Lung (tissue), 12 donors: ENCODE results near the gene REEP1. TPM values are rescaled to one million over a fixed set of nuclear protein-coding genes. Genes with fewer than 3 reads are reported as not detected.

Source experiments
- ATAC-seq: fragments of 200-7000 bp; cut with Tn5 transposase; one replicate; pipeline ENCODE4 v1.9.1; 2020; ENCODE audit warnings: moderate number of reproducible peaks; ENCODE audit not compliant: insufficient read depth, low FRiP score
- DNase-seq, 3 donors: peaks; one replicate each; pipeline ENCODE4 v3.0.0-alpha.2; 2013 to 2017
- H3K27ac ChIP-seq, 2 donors: one replicate each; pipeline ENCODE4 v1.5.1; 2013; ENCODE audit warnings: mild to moderate bottlenecking in 2 of 2, moderate library complexity in 2 of 2, control low read depth in 1 of 2, inconsistent platforms in 1 of 2, low read depth in 1 of 2, low read length in 1 of 2
- H3K27me3 ChIP-seq, 3 donors: one replicate each; pipeline ENCODE4 v1.5.1; 2013; ENCODE audit warnings: low read length in 2 of 3; ENCODE audit not compliant: control insufficient read depth in 3 of 3, insufficient read depth in 3 of 3
- H3K36me3 ChIP-seq, 4 donors: one replicate each; pipeline ENCODE4 v1.5.1; 2013; ENCODE audit warnings: low read length in 4 of 4, mild to moderate bottlenecking in 1 of 4, moderate library complexity in 1 of 4; ENCODE audit not compliant: control insufficient read depth in 4 of 4, insufficient read depth in 4 of 4
- H3K4me1 ChIP-seq, 5 donors: one replicate each; pipeline ENCODE4 v1.5.1; 2013; ENCODE audit warnings: low read length in 5 of 5, mild to moderate bottlenecking in 2 of 5, moderate library complexity in 1 of 5; ENCODE audit not compliant: control insufficient read depth in 5 of 5, insufficient read depth in 5 of 5
- H3K4me3 ChIP-seq: one replicate; pipeline ENCODE4 v1.5.1; 2013; ENCODE audit warnings: mild to moderate bottlenecking, control low read depth, moderate library complexity
- H3K9ac ChIP-seq, 2 donors: one replicate each; pipeline ENCODE4 v1.5.1; 2013; ENCODE audit warnings: low read length in 2 of 2, control low read depth in 1 of 2; ENCODE audit not compliant: insufficient read depth in 1 of 2
- H3K9me3 ChIP-seq, 4 donors: one replicate each; pipeline ENCODE4 v1.5.1; 2013; ENCODE audit warnings: low read length in 3 of 4, mild to moderate bottlenecking in 1 of 4, moderate library complexity in 1 of 4; ENCODE audit not compliant: control insufficient read depth in 4 of 4, insufficient read depth in 3 of 4
- CTCF ChIP-seq: IDR thresholded peaks from 2 replicates; pipeline ENCODE4 v1.5.1; 2012; ENCODE audit warnings: mild to moderate bottlenecking; ENCODE audit errors: control extremely low read depth, extremely low read depth
- WGBS, 2 donors: extraction: QIAGEN DNeasy Blood & Tissue Kit; methylation state at CpG; one replicate each; pipeline ENCODE4 v1.1.7; 2013; 5-methylcytosine and 5-hydroxymethylcytosine counted together
- polyA plus RNA-seq, 2 donors: library from polyadenylated mRNA; stranded (reverse); fragments of 200-250 nt; gene quantifications; one replicate each; pipeline ENCODE4 v1.2.1, GENCODE V29; 2013
- total RNA-seq, 2 donors: library from RNA; depleted of rRNA in 1 of 2; stranded (reverse); fragments of >200 nt in 1 of 2; gene quantifications; one replicate each; pipeline ENCODE4 v1.2.1, GENCODE V29; 2014 to 2021
- donor health status: control.
- donor health status: control.
- donor health status: Bipolar disorder and iron deficiency.
- donor health status: healthy.
- donor health status: DM: yes; HTN: yes; CAD: no.

REEP1 gene
- total and polyA plus RNA-seq, 4 donors, result 2.4 to 19.7 (median 5.4) TPM

GRCh38 chr2:86291328-86291662 is 46.1 kb downstream of the REEP1 start:
- H3K4me1 ChIP-seq, result peaks cover 0 to 8% (median 3%) of the 10 kb centered on the region in 5 donors
- WGBS, 2 donors, result 83 to 88% methylated on average over 4 of the region's 4 CpGs
- no peak for ATAC-seq
- H3K9me3 ChIP-seq, result no peaks in the 10 kb centered on the region
- peak overlapping the region in 1 of 2 donors; percentile 10 for H3K27ac ChIP-seq
- no peaks in the 10 kb centered on the region for H3K36me3 ChIP-seq
- no peak overlapping the region for H3K9ac ChIP-seq
- H3K4me3 ChIP-seq, result no peak overlapping the region
- H3K27me3 ChIP-seq, result no peaks in the 10 kb centered on the region
- no peak for TF ChIP-seq CTCF
- no peak for DNase-seq

GRCh38 chr2:86290596-86291327 is 46.7 kb downstream of the REEP1 start:
- Histone ChIP-seq H3K27me3 (no peaks in the 10 kb centered on the region), H3K27ac (peak overlapping the region in 1 of 2 donors; percentile 10), H3K4me3 (no peak overlapping the region), H3K4me1 (peaks cover 0 to 13% (median 8%) of the 10 kb centered on the region in 5 donors), H3K9ac (no peak overlapping the region), H3K9me3 (no peaks in the 10 kb centered on the region), H3K36me3 (no peaks in the 10 kb centered on the region)
- no peak for TF ChIP-seq CTCF
- DNase-seq, result no peak
- ATAC-seq, result no peak
- 82 to 95% methylated on average over 5 of the region's 5 CpGs for WGBS, 2 donors

GRCh38 chr2:86286516-86286915 is 50.9 kb downstream of the REEP1 start:
- Histone ChIP-seq H3K36me3 (no peaks in the 10 kb centered on the region), H3K4me3 (no peak overlapping the region), H3K4me1 (peaks cover 0 to 36% (median 17%) of the 10 kb centered on the region in 5 donors), H3K27ac (no peak overlapping the region), H3K27me3 (no peaks in the 10 kb centered on the region), H3K9ac (no peak overlapping the region), H3K9me3 (no peaks in the 10 kb centered on the region)
- no peak for TF ChIP-seq CTCF
- WGBS, 2 donors, result 65 to 72% methylated on average over 3 of the region's 3 CpGs
- ATAC-seq (no peak), DNase-seq (peak in 2 of 3 donors; percentile 64 to 65)

- no peaks in the 10 kb centered on the region for H3K9me3 ChIP-seq
- ATAC-seq (no peak), DNase-seq (no peak)
- H3K27ac ChIP-seq, result no peak overlapping the region
- no peaks in the 10 kb centered on the region for H3K36me3 ChIP-seq
- H3K9ac ChIP-seq, result no peak overlapping the region
- TF ChIP-seq CTCF, result no peak
- no peak overlapping the region for H3K4me3 ChIP-seq
- peaks cover 0 to 38% (median 17%) of the 10 kb centered on the region in 5 donors for H3K4me1 ChIP-seq
- H3K27me3 ChIP-seq, result no peaks in the 10 kb centered on the region
- 79 to 88% methylated on average over 7 of the region's 7 CpGs for WGBS, 2 donors
Measured at GRCh38 chr2:86285981-86286380, 51.4 kb downstream of the REEP1 start.
